ENCODE data around the gene ARHGEF25. TPM values are rescaled to one million over a fixed set of nuclear protein-coding genes. Genes with fewer than 3 reads are reported as not detected.

ARHGEF25 gene
- total and polyA plus RNA-seq, 2 of the 13 experiments (the other 11 are each of a cell fraction or from before 2014, with no cell fraction given) = 11.5 to 12.5 TPM

- TF ChIP-seq ARID3A (IDR thresholded peaks at IDR 0.05; ENCODE audit: low read depth, low read length) (0 out of 2 replicates have a peak, but pooled peaks have one; percentile 25), ZNF710 (CRISPR knock-in tag; IDR thresholded peaks at IDR 0.05; ENCODE audit: borderline replicate concordance) (peak; percentile 31; the same call in 1 of the 2 replicates), ZSCAN22 (CRISPR knock-in tag; IDR thresholded peaks at IDR 0.05) (no peak), ZC3H4 (CRISPR knock-in tag; IDR thresholded peaks at IDR 0.05; ENCODE audit: borderline replicate concordance) (peak; percentile 40; the same call in 1 of the 2 replicates), BRF2 (CRISPR knock-in tag; IDR thresholded peaks at IDR 0.05) (no peak), SMARCE1 (IDR thresholded peaks at IDR 0.05; ENCODE audit: borderline replicate concordance) (0 out of 2 replicates have a peak, but pooled peaks have one; percentile 34), CHD4 (IDR thresholded peaks at IDR 0.05; ENCODE audit: borderline replicate concordance, low read length) (0 out of 2 replicates have a peak, but pooled peaks have one; percentile 32), ZNF414 (CRISPR knock-in tag; IDR thresholded peaks at IDR 0.05) (peak; percentile 27; the same call in 1 of the 2 replicates), ELF3 (CRISPR knock-in tag; IDR thresholded peaks at IDR 0.05) (peak; percentile 57), KMT2B (CRISPR knock-in tag; IDR thresholded peaks at IDR 0.05) (peak; percentile 17; the same call in 1 of the 2 replicates), NCOR1 (IDR thresholded peaks at IDR 0.05; ENCODE audit: borderline replicate concordance, low read length) (peak; percentile 41; the same call in 1 of the 2 replicates), GATAD2A (CRISPR knock-in tag; IDR thresholded peaks at IDR 0.05) (peak; percentile 78; the same call in 1 of the 2 replicates), ZNF670 (CRISPR knock-in tag; IDR thresholded peaks at IDR 0.05; ENCODE audit: borderline replicate concordance) (0 out of 2 replicates have a peak, but pooled peaks have one; percentile 41), ZNF883 (CRISPR knock-in tag; IDR thresholded peaks at IDR 0.05; ENCODE audit: not compliant biosample characterization) (peak; percentile 17), TAF1 (CRISPR knock-in tag; IDR thresholded peaks at IDR 0.05) (0 out of 2 replicates have a peak, but pooled peaks have one; percentile 11), SP140L (CRISPR knock-in tag; IDR thresholded peaks at IDR 0.05; ENCODE audit: borderline replicate concordance) (no peak), TARDBP (CRISPR knock-in tag; IDR thresholded peaks at IDR 0.05) (peak; percentile 31; the same call in 1 of the 2 replicates), MTF2 (CRISPR knock-in tag; IDR thresholded peaks at IDR 0.05; ENCODE audit: borderline replicate concordance) (no peak), RARA (CRISPR knock-in tag; IDR thresholded peaks at IDR 0.05) (no peak), ZNF460 (CRISPR knock-in tag; IDR thresholded peaks at IDR 0.05; ENCODE audit: borderline replicate concordance) (0 out of 2 replicates have a peak, but pooled peaks have one; percentile 18), ISL2 (CRISPR knock-in tag; IDR thresholded peaks at IDR 0.05) (0 out of 2 replicates have a peak, but pooled peaks have one; percentile 26), MXI1 (IDR thresholded peaks at IDR 0.05; ENCODE audit: borderline replicate concordance, low read depth, low read length) (peak; percentile 64; the same call in 1 of the 3 replicates)
Measured at GRCh38 chr12:57579677-57580465, 31.4 kb upstream of the ARHGEF25 start (continued).
